Heart right ventricle (tissue), 16 donors: ENCODE results near the gene HOXA6. TPM values are rescaled to one million over a fixed set of nuclear protein-coding genes. Genes with fewer than 3 reads are reported as not detected.
A peak's percentile ranks its signal among the peaks of the same experiment; 100 is the strongest.

Experiments
- ATAC-seq, 8 donors: fragments of 200-7000 bp; cut with Tn5 transposase; one replicate each; pipeline ENCODE4 v1.9.1; 2020; ENCODE audit warnings: mild to moderate bottlenecking in 8 of 8, moderate library complexity in 8 of 8, moderate number of reproducible peaks in 1 of 8
- DNase-seq, 2 donors: peaks; one replicate each; pipeline ENCODE4 v3.0.0-alpha.2; 2020
- H3K27ac ChIP-seq, 10 donors: fragments of 200-600 bp; sonication (generic) in 2 of 10; one replicate each; pipeline versions ENCODE4 v1.5.0 to v1.8.0; 2020 to 2022; ENCODE audit warnings: mild to moderate bottlenecking in 3 of 10
- H3K27me3 ChIP-seq, 7 donors: fragments of 200-600 bp; one replicate each; pipeline ENCODE4 v1.8.0; 2021 to 2022; ENCODE audit warnings: mild to moderate bottlenecking in 2 of 7
- H3K36me3 ChIP-seq, 9 donors: fragments of 200-600 bp; sonication (generic) in 1 of 9; one replicate each; pipeline versions ENCODE4 v1.5.0 to v1.8.0; 2020 to 2022; ENCODE audit warnings: mild to moderate bottlenecking in 2 of 9
- H3K4me1 ChIP-seq, 9 donors: fragments of 200-600 bp; sonication (generic) in 1 of 9; one replicate each; pipeline versions ENCODE4 v1.5.0 to v1.8.0; 2020 to 2022; ENCODE audit warnings: mild to moderate bottlenecking in 4 of 9
- H3K4me3 ChIP-seq, 10 donors: fragments of 200-600 bp; sonication (generic) in 2 of 10; one replicate each; pipeline versions ENCODE4 v1.5.0 to v1.8.0; 2020 to 2022; ENCODE audit warnings: mild to moderate bottlenecking in 7 of 10, moderate library complexity in 2 of 10
- H3K9me3 ChIP-seq, 11 donors: fragments of 200-600 bp in 10 of 11; sonication (generic) in 2 of 11; one replicate each; pipeline versions ENCODE4 v1.5.0 to v1.8.0; 2013 to 2022; ENCODE audit warnings: mild to moderate bottlenecking in 2 of 11, control low read depth in 1 of 11, moderate library complexity in 1 of 11
- CTCF ChIP-seq, 9 donors: fragments of 200-600 bp; sonication (generic) in 2 of 9; IDR thresholded peaks; one replicate each; pipeline versions ENCODE4 v1.5.0 to v1.8.0; 2021 to 2022; ENCODE audit warnings: antibody characterized with exemption in 9 of 9, mild to moderate bottlenecking in 5 of 9, moderate library complexity in 1 of 9
- WGBS, 2 donors: extraction: QIAGEN DNeasy Blood & Tissue Kit; methylation state at CpG; one replicate each; pipeline ENCODE4 v1.1.7; 2013; ENCODE audit warnings: inconsistent platforms in 1 of 2; 5-methylcytosine and 5-hydroxymethylcytosine counted together
- intact Hi-C, 10 donors: fragments of 100-400 bp; cut with DNase I; formaldehyde crosslinking; loops; one replicate each; pipeline versions ENCODE4 v1.11.1 to v1.14.2; 2022
- polyA plus RNA-seq, 2 donors: library from polyadenylated mRNA; stranded (reverse); fragments of 200-250 nt; gene quantifications; one replicate each; pipeline ENCODE4 v1.2.3, GENCODE V29; 2013
- total RNA-seq, 10 donors: library from RNA; stranded (reverse); fragmentation: NEBNext Ultra II Directional in 3 of 10; extraction: Animal tissue kit (Norgen Biotek cat#: 25700) in 3 of 10; gene quantifications; one replicate each; pipeline versions ENCODE4 v1.2.1 to v1.2.4, GENCODE V29; 2021 to 2023
- donor health status: Arrhythmogenic right ventricular cardiomyopathy.
- donor health status: ischemic (EF 13 %, LVEDD 7.1; RV severe dilation, severe dysfunction).
- donor health status: healthy with polysubstance abuse.
- donor health status: DM: no; HTN: yes; CAD: no.
- donor health status: DM: no; HTN: no; CAD: no.
- donor health status: ischemic (EF 25% LVEDD 6.9; RV normal size, moderate dysfunction).
- donor health status: ischemic (EF 25% LVEDD 5.7; RV mildly dilated, moderate dysfunction).
- donor health status: healthy.
- donor health status: DM: yes; HTN: yes; CAD: no.
- donor health status: Ischemic cardiomyopathy.
- donor health status: ischemic (EF 35%, LVEDD 5.7; RV mildly dilated, moderate dysfunction).
- donor health status: nonischemic (EF 11% LVEDD 7.7; RV severe dilation, severe dysfunction).
- donor health status: DM: yes; HTN: yes; CAD: no.
- donor health status: PGD.
- donor health status: ischemic (EF 29% LVEDD 5.4; RV normal size, mild dysfunction).
- donor health status: nonischemic (EF 23%, LVEDD 6.1; RV moderate dilation, normal function).

The HOXA6 gene
- total and polyA plus RNA-seq, 12 donors, result not detected

- Histone ChIP-seq H3K27me3 (peaks cover 84 to 100% (median 100%) of the 10 kb centered on the region in 7 donors), H3K36me3 (peaks cover 0 to 3% (median 0%) of the 10 kb centered on the region in 9 donors), H3K4me3 (peak overlapping the region; percentile 20 to 53 (median 40)), H3K9me3 (no peaks in the 10 kb centered on the region), H3K4me1 (peaks cover 8 to 55% (median 30%) of the 10 kb centered on the region in 9 donors), H3K27ac (peak overlapping the region in 1 of 10 donors; percentile 20)
- WGBS, 2 donors, result 0 to 2% methylated on average over 58 of the region's 58 CpGs
- intact Hi-C loops, result no loop called here
- peak in 4 of 8 donors; percentile 25 to 50 (median 40) for ATAC-seq
- TF ChIP-seq CTCF (IDR thresholded peaks at IDR 0.05), result no peak
- DNase-seq, result no peak
These were observed 25.4 kb upstream of the HOXA6 start for GRCh38 chr7:27172823-27173510.

GRCh38 chr7:27172315-27172774, 24.8 kb upstream of the HOXA6 start:
- 12% methylated on average over 10 of the region's 10 CpGs for WGBS, 2 donors
- peaks cover 0 to 3% (median 0%) of the 10 kb centered on the region in 9 donors for H3K36me3 ChIP-seq
- intact Hi-C loops, result no loop called here
- H3K4me1 ChIP-seq, result peaks cover 8 to 56% (median 30%) of the 10 kb centered on the region in 9 donors
- H3K27ac ChIP-seq, result no peak overlapping the region
- no peak for TF ChIP-seq CTCF (IDR thresholded peaks at IDR 0.05)
- H3K4me3 ChIP-seq, result peak overlapping the region in 2 of 10 donors; percentile 20 to 53
- peaks cover 83 to 100% (median 100%) of the 10 kb centered on the region in 7 donors for H3K27me3 ChIP-seq
- DNase-seq (no peak), ATAC-seq (no peak)
- no peaks in the 10 kb centered on the region for H3K9me3 ChIP-seq

GRCh38 chr7:27171637-27172314, 24.2 kb upstream of the HOXA6 start:
- TF ChIP-seq CTCF (IDR thresholded peaks at IDR 0.05), result no peak
- intact Hi-C loops, result no loop called here
- Histone ChIP-seq H3K4me1 (peaks cover 8 to 61% (median 30%) of the 10 kb centered on the region in 9 donors), H3K27me3 (peaks cover 85 to 100% (median 100%) of the 10 kb centered on the region in 7 donors), H3K27ac (no peak overlapping the region), H3K4me3 (no peak overlapping the region), H3K36me3 (peaks cover 0 to 3% (median 0%) of the 10 kb centered on the region in 9 donors), H3K9me3 (no peaks in the 10 kb centered on the region)
- 5 to 11% methylated on average over 30 of the region's 30 CpGs for WGBS, 2 donors
- ATAC-seq (no peak), DNase-seq (no peak)

- TF ChIP-seq CTCF (IDR thresholded peaks at IDR 0.05), result no peak
- no peak for ATAC-seq
- H3K4me3 ChIP-seq, result no peak overlapping the region
- no peak for DNase-seq
- peaks cover 8 to 66% (median 30%) of the 10 kb centered on the region in 9 donors for H3K4me1 ChIP-seq
- intact Hi-C loops, result no loop called here
- WGBS, 2 donors, result 4 to 12% methylated on average over 8 of the region's 8 CpGs
- peaks cover 87 to 100% (median 100%) of the 10 kb centered on the region in 7 donors for H3K27me3 ChIP-seq
- H3K36me3 ChIP-seq, result peaks cover 0 to 4% (median 0%) of the 10 kb centered on the region in 9 donors
- no peaks in the 10 kb centered on the region for H3K9me3 ChIP-seq
- no peak overlapping the region for H3K27ac ChIP-seq
These were observed 23.7 kb upstream of the HOXA6 start for GRCh38 chr7:27171325-27171636.
